Measurements from ENCODE around the gene CALR3. TPM values are rescaled to one million over a fixed set of nuclear protein-coding genes. Genes with fewer than 3 reads are reported as not detected.
A peak's percentile ranks its signal among the peaks of the same experiment; 100 is the strongest.
"Not testable (repeated sequence)": the region's sequence is repeated elsewhere in the genome, so short reads cannot be mapped to it uniquely, and the experiment has no call there.

Gene CALR3
- total RNA-seq, 1 experiment from 2014 or later: not detected

DNA sequence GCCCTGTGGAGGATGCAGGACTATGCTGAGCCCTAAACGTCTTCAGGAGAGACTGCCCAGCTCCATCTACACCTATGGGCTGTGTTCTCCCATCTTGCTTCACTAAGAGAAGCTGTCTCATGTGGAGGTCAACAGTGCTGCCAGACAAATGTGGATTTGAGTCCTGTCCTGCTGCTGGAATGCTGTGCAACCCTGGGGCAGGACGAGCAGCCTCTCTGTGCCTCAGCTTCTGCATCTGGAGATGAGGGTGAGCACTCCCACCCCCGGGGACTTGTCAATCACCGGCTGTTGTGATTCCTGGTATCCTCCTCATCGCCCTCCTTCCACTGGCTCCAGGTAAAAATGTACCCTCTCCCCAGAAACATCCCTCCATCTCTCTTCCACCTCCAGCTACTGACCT is 40.5 kb downstream of the CALR3 start:
- H3K9me3 ChIP-seq: no peaks in the 10 kb centered on the region
- no peak overlapping the region for H3K4me3 ChIP-seq
- no peak for DNase-seq
- peaks cover 4% of the 10 kb centered on the region; the same call in 1 of the 2 replicates for H3K36me3 ChIP-seq
- no peaks in the 10 kb centered on the region for H3K27me3 ChIP-seq

DNA sequence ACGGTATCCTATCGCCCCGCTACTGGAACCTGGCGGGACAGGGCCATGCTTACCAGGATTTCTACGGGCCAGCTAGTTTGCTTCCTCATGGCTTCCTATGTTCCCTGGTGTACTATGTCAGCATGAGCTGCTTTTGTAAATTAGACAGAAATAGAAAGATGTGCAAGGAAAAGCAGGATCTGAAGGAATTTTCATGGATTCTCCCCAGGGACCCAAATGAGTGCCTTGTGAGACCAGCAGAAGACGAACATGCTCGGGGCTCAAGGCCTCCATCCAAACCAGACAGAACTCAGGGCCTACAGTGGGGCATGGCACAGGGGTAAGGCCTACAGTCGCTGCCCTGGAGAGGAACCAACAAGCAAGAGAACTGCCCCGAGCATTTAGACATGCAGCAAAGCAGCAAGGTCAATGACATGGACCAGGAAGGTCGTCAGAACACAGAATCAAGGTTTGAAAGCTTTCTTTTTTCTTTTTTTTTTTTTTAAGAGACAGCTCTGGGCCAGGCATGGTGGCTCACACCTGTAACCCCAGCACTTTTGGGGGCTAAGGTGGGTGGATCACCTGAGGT is 41.5 kb downstream of the CALR3 start:
- DNase-seq: no peak
- peaks cover 7% of the 10 kb centered on the region; the same call in 1 of the 2 replicates for H3K36me3 ChIP-seq
- no peaks in the 10 kb centered on the region for H3K9me3 ChIP-seq
- no peak overlapping the region for H3K4me3 ChIP-seq
- no peaks in the 10 kb centered on the region for H3K27me3 ChIP-seq

GRCh38 chr19:16452325-16452724 is 43.6 kb downstream of the CALR3 start:
- peaks cover 7% of the 10 kb centered on the region; the same call in 1 of the 2 replicates for H3K36me3 ChIP-seq
- DNase-seq: no peak

GRCh38 chr19:16449330-16449961 is 46.5 kb downstream of the CALR3 start:
- H3K36me3 ChIP-seq: peaks cover 9% of the 10 kb centered on the region
- DNase-seq: no peak
- H3K9me3 ChIP-seq: no peaks in the 10 kb centered on the region
- H3K4me3 ChIP-seq: no peak overlapping the region
- no peaks in the 10 kb centered on the region for H3K27me3 ChIP-seq

More at GRCh38 chr19:16452325-16452724, 43.6 kb downstream of the CALR3 start:
- Histone ChIP-seq H3K4me3 (no peak overlapping the region), H3K9me3 (no peaks in the 10 kb centered on the region), H3K27me3 (no peaks in the 10 kb centered on the region)

- not testable (repeated sequence) for H3K27me3 ChIP-seq, H3K9me3 ChIP-seq, H3K36me3 ChIP-seq, DNase-seq, H3K4me3 ChIP-seq
These were observed 47.1 kb downstream of the CALR3 start for GRCh38 chr19:16448872-16449271.

DNA sequence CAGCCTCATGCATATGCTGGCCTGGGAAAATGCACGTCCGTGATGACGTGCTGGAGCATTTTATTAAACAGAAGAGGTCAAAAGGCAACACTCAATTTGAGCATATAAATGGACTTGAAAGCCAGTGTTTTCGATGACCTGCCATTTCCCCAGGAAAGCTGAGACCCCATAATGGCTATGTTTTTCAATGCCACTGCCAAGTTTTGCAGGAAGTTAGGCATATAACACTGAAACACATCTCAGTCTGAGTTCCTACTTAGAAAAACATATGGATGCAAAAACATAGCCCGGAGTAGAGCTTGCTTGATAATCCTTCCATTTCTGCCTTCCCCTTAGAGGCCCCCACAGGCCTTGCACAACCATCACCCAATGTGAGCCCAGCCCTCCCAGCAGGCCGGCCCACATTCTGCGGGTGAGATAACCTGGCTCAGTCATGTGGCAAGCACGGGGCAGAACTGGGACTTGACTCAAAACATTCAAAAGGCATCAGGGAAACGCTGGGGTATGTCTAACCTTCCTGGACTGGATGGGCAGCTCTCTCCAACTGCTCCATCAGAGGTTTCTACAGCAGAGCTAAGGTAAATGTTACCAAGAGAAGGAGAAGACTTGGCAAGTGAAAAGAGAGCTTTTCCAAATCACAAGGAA is 49.1 kb downstream of the CALR3 start:
- Histone ChIP-seq H3K27me3 (no peaks in the 10 kb centered on the region), H3K9me3 (no peaks in the 10 kb centered on the region), H3K36me3 (peaks cover 18% of the 10 kb centered on the region), H3K4me3 (no peak overlapping the region)
- no peak for DNase-seq

- no peak for DNase-seq
- no peak overlapping the region for H3K4me3 ChIP-seq
- H3K36me3 ChIP-seq: peaks cover 22% of the 10 kb centered on the region
- H3K9me3 ChIP-seq: no peaks in the 10 kb centered on the region
- no peaks in the 10 kb centered on the region for H3K27me3 ChIP-seq
These were observed 49.8 kb downstream of the CALR3 start for GRCh38 chr19:16446108-16446723.

DNA sequence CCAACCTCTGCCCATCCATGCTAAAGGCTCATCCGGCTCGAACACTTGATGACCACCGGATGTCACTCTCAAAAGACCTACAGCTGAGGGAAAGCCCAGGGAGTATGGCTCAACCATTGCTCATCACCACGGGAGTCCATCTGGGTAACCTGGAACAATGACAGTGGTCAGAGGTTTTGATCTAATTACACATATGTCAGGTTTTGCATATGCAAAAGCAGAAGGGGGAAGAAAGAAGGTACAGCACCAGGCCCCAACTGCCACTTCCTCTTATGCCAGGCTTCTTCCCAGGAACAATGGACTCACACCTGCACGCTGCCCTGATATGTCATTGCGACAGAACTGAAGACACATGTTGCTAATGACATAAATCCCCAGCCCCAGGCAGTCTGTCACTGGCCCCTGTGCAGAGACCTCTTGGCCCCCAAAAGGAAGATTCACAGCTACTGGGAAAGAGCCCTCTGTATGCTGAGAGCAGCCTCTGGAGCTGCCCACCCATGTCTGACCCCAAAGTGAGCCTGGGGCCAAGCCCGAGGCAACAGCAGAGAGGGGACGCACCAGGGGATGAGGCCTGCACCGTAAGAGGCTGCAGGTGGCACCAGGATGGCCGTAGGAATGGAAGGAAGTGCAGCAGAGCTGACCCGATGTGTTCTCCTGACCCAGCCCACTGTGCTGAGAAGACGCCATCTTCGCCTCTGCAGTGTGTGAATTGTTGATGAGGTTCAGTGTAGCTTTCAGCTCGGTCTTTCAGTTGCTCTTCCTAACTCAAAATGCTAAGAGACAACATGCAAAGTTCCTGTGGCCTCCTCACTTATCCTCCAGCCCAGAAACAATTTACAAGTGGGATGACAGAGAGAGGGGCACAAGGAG is 50.5 kb downstream of the CALR3 start:
- Histone ChIP-seq H3K27me3 (no peaks in the 10 kb centered on the region), H3K36me3 (peaks cover 29% of the 10 kb centered on the region), H3K4me3 (no peak overlapping the region), H3K9me3 (no peaks in the 10 kb centered on the region)
- DNase-seq: peak; percentile 55

DNA sequence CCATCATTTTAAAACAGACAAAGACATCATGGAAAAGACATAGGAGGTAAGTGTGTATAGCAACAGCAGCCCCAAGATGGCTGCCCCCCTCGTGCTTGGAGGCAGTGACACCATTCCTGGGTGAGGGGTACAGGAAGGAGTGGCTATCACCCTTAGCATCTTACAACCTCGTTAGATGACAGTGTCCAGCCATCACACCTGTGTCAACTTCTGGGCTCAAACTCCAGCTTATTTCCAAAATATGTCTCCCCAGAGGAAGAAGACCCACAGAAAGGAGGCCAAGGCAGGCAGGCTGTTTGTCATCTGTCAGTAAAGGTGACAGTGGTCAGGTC is 51.7 kb downstream of the CALR3 start:
- no peaks in the 10 kb centered on the region for H3K27me3 ChIP-seq
- no peak overlapping the region for H3K4me3 ChIP-seq
- peaks cover 32% of the 10 kb centered on the region for H3K36me3 ChIP-seq
- H3K9me3 ChIP-seq: no peaks in the 10 kb centered on the region
- no peak for DNase-seq

DNA sequence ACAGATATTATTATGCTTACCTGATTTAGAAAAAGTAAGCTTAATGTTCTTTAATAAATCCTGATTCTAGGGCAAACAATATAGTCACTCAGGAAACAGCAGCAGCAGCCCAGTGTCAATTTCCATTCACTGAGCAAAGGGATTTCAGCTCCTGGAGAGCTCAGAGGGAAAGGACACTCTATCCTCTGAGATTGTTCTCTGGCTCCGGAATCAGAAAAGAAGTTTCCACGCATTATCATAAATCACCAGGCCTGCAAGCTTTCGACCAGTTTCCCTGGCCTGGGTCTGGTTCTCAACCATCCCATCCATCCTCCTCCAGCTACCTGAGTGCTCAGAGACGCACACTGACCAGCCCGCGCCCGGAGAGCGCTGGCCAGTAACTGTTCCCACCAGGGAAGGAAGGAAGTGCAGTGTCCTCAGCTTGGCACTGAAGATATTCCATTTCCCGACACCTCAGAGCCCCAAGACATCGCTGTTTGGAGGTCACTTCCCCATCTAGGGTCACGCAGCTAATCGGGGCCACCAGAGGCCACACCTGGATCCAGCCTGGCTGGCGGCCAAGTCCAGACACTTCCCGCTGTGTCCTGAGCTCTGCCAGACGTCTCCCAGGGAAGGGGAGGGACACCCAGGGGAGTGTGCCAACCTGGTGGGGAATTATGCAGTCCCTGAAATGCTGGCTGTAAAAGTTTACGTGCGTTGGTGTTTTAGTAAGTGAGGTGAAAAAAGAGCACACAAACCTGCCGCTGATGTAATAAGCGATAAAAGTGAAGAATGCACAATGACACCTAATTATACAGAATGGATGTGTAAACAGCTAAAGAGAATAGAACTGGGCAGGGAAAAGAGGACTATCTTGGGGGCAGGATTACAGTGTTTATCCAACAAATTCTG is 53.3 kb downstream of the CALR3 start:
- peaks cover 41% of the 10 kb centered on the region for H3K36me3 ChIP-seq
- H3K27me3 ChIP-seq: no peaks in the 10 kb centered on the region
- no peaks in the 10 kb centered on the region for H3K9me3 ChIP-seq
- H3K4me3 ChIP-seq: no peak overlapping the region
- DNase-seq: no peak

DNA sequence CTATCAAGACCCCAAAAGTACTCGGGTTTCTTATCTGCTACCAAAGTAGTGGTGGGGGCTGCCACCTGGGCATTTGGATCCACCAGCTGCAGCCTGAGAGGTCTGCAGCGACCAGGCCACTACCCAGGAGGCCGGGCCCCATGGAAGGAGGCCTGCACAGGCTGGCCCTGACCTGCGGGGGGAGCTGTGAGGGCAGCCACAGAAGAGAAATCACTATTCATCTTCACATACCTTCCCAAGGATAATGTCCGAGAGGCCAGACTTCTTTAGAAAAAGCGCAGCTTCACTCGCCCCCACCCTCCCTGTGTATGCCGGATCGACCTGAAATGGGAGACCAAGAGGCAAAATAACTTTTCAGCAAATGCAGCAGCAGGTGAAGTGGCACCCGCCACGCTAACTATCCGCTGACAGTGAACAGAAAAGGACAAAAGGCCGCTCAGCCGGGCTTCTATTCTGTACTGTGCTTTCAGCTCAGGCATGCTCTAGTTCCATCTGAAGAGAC is 54.3 kb downstream of the CALR3 start:
- Histone ChIP-seq H3K36me3 (peaks cover 50% of the 10 kb centered on the region), H3K9me3 (no peaks in the 10 kb centered on the region), H3K4me3 (no peak overlapping the region), H3K27me3 (no peaks in the 10 kb centered on the region)
- peak; percentile 32 for DNase-seq

- no peaks in the 10 kb centered on the region for H3K27me3 ChIP-seq
- H3K36me3 ChIP-seq: peaks cover 63% of the 10 kb centered on the region
- no peak overlapping the region for H3K4me3 ChIP-seq
- no peak for DNase-seq
- no peaks in the 10 kb centered on the region for H3K9me3 ChIP-seq
These were observed 59.1 kb downstream of the CALR3 start for GRCh38 chr19:16436780-16437332.

- no peaks in the 10 kb centered on the region for H3K27me3 ChIP-seq
- no peak for DNase-seq
- peaks cover 65% of the 10 kb centered on the region for H3K36me3 ChIP-seq
- H3K9me3 ChIP-seq: no peaks in the 10 kb centered on the region
- no peak overlapping the region for H3K4me3 ChIP-seq
These were observed 59.8 kb downstream of the CALR3 start for GRCh38 chr19:16435999-16436650.

- Histone ChIP-seq H3K4me3 (no peak overlapping the region), H3K36me3 (peaks cover 64% of the 10 kb centered on the region), H3K9me3 (no peaks in the 10 kb centered on the region), H3K27me3 (no peaks in the 10 kb centered on the region)
- DNase-seq: peak; percentile 89
These were observed 60.6 kb downstream of the CALR3 start for GRCh38 chr19:16435238-16435917.

- Histone ChIP-seq H3K27me3 (no peaks in the 10 kb centered on the region), H3K4me3 (no peak overlapping the region), H3K9me3 (no peaks in the 10 kb centered on the region), H3K36me3 (peaks cover 65% of the 10 kb centered on the region)
- no peak for DNase-seq
These were observed 62.0 kb downstream of the CALR3 start for GRCh38 chr19:16433986-16434385.

Measured in MG63 (cell line).